Stimulated activated CD4-positive, alpha-beta T cell treated with anti-CD3 and anti-CD28 coated beads, TNF-alpha, amount 100 ng/mL, for 24 hours (primary cell): ENCODE measurements around the gene SPECC1L.
"Not testable (repeated sequence)": the region's sequence is repeated elsewhere in the genome, so short reads cannot be mapped to it uniquely, and the experiment has no call there.

Experiments used
- DNase-seq, 3 experiments: peaks; one replicate each; pipeline ENCODE4 v3.0.0-alpha.2; 2020; ENCODE audit warnings: low read depth in 3 of 3

Gene SPECC1L

GRCh38 chr22:24245584-24246561 is 24.8 kb upstream of the SPECC1L start:
- not testable (repeated sequence) for DNase-seq

DNA sequence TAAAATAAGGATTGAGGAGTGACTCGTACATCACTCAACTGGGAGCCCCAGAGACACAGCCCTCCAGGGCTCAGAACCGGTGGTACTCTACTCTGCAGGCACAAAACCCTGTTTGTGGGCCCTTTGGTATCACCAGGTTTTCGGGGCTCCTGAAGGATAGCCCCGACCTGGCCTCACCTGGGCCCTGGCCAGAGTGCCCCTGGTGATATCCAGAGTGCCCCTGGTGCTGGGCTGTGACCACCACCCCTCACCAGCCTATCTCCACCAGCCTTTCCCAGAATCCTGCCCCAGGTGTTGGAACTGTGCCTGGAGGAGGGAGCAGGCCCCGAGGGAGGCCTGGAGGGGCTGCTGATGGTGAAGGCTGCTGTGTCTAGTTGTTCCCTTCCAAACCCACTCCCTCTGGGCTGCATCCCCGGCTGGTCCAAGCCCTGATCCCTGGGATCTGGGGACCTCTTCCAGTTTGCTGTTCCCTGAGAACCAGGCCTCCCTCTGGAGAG is 23.6 kb upstream of the SPECC1L start:
- no peak for DNase-seq

DNA sequence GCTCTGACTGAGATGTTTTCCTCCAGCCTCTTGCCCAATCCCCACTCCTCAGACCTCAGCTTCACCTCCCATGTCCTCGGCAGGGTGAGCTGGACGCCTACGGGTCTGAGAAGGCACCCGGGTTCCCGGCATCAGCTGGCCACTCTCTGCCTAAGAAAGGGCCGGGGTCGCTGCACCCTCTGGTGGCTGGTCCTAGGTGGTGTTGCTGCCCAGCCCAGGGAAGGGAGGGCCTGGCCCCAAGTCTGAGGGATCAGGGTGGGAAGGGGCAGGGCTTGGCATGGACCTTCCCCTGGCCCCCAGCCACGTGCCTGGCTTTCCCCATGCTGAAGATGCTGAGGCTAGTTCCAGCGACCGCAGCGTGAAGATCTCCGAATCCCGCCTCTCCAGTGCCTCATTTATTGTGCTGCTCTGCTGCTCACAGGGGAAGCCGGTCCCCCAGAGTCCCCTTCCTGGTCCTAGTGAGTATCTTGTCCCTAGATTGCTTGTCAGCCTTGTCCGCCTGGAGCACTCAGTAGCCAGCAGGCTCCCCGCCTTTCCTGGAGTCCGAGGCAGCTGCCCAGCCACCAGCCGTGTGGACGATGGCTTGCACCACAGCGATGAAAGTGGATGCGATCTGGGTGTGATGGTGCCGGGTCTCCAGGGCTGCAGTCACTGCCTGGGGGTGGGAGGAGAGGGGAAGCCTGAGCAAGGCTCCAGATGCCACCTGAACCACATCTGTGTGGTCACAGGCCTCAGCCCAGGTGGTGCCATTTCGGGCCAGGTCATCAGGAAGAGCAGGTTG is 22.9 kb upstream of the SPECC1L start:
- DNase-seq = peak in 1 of 3 experiments; percentile 47

DNA sequence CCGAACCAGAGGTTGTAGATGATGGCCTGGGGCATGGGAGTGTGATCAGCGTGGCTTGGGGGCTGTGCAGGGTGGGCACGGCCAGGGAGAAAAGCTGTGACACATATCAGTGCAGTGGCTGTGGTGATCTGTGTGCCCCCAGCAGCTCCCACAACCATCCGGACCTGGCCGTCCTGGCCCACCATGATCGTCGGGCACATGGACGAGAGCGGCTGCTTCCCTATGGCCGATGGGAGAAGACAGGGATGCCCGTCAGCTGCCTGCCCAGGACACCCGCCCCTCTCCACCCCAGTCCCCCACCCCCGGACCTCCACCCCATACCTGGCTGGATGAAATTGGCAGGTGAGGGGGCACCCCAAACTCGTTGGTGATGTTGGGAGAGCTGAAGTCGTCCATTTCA is 22.0 kb upstream of the SPECC1L start:
- not testable (repeated sequence) for DNase-seq

DNA sequence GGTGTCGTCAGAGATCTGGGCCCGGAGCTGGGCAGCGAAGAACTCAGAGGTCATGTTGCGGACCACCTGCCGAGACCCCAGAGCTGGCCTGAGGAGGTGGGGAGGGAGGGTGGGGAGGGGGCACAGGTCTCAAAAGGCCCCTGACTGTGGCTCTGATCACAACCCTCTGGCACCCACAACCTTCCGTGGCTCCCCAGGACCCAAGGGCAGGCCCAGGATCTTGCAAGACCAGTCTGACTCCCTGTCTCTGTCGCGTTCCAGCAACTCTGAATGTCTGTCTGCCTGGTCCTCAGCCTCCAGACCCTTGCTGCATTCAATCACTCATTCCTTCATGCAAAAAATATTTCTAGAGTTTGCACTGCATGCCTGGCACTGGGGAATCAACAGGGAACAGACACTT is 21.2 kb upstream of the SPECC1L start:
- not testable (repeated sequence) for DNase-seq

- not testable (repeated sequence) for DNase-seq
Measured at GRCh38 chr22:24251286-24251685, 19.3 kb upstream of the SPECC1L start.

DNA sequence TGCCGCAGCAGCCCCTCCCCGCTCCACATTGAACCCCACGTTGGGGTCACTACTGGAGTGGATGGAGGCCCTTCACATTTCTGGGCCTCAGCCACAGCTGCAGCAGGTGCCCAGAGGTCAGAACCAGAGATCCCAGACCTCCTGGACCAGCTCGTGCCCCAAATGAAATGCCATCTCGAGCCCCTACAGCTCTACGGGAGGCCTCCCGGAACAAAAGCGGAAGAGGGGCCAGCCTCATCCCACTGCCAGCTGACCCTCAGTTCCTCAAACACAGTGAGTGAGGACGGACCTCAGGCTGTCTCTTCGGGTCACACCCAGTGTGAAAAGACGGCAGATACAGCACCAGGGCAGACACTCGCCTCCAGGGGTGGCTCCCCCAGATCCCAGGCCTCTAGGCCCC is 17.5 kb upstream of the SPECC1L start:
- DNase-seq = not testable (repeated sequence)

GRCh38 chr22:24256136-24256535 is 14.5 kb upstream of the SPECC1L start:
- not testable (repeated sequence) for DNase-seq

GRCh38 chr22:24256736-24257135 is 13.9 kb upstream of the SPECC1L start:
- not testable (repeated sequence) for DNase-seq

GRCh38 chr22:24259459-24259858 is 11.2 kb upstream of the SPECC1L start:
- DNase-seq = peak; percentile 31 to 68 (median 32)

- DNase-seq = not testable (repeated sequence)
Measured at GRCh38 chr22:24262185-24262749, 8.4 kb upstream of the SPECC1L start.

DNA sequence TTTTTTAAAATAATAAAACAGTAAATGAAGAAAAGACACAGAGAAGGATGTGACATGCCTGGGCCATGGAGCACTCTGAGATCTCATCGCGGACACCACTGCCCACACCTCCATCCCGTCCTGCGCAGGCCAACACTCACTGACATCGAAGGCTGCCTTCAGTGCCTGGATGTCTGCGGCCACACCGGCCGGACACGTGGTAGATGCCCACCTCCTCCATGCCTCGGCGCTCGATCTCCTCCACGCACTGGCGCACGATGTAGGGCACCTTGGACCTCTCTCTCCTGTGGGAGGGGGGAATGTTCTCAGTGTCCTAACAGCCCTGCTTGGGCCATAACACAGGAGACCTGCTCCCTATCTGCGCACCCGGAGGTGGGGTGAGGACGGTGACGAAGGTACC is 7.2 kb upstream of the SPECC1L start:
- not testable (repeated sequence) for DNase-seq

DNA sequence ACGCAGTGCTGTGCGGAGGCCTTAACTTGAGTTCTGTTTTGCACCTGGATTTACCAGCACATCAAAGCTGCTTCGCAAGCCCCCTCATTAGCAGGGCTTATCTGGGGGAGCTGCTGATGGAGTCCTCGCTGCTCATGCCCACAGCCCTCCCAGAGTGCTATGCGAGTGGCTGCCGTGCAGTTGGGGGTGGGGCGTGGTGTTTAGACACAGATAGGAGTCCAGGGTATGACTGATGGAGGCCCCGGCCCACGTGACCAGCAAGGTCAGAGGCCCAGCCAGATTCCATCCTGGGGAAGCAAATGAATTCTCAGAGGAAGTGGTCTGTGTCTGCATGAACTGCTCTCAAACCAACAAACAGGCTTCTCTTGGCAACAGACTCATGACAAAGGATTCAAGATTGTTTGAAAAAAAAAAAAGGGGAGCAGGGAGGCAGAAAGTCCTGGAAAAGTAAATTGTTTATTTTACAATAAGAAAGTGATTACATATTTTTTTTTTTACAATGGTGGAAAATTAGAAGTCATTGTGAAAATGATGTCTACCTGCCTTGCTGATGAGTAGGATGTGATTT is 6.2 kb upstream of the SPECC1L start:
- DNase-seq = not testable (repeated sequence)

GRCh38 chr22:24265734-24266133 is 4.9 kb upstream of the SPECC1L start:
- DNase-seq = no peak

- not testable (repeated sequence) for DNase-seq
Measured at GRCh38 chr22:24266495-24266894, 4.1 kb upstream of the SPECC1L start.

DNA sequence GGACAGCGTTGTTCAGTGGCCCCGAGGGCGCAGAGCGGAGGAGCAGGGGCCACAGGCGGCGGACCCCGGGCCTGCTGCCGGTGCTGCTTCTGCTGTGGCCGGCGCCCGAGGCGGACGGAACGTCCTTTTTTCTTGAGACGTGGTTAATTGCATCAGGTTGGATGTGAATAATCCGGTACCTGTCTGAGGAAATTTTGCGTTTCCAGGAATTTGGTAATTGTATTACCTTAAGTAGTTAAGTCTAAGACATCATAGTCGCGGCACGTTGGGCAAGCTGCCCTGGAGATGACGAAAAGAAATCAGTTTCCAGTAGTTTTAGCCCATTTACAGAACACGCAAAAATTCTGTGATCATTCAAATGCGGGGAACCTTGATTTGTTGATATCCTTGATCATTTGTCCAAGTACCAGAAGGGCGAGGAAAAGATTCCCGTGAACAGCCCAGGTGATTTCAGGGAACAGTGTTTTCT is 789 bp downstream of the SPECC1L start:
- no peak for DNase-seq

- not testable (repeated sequence) for DNase-seq
Measured at GRCh38 chr22:24273031-24273430, 2.4 kb downstream of the SPECC1L start.

DNA sequence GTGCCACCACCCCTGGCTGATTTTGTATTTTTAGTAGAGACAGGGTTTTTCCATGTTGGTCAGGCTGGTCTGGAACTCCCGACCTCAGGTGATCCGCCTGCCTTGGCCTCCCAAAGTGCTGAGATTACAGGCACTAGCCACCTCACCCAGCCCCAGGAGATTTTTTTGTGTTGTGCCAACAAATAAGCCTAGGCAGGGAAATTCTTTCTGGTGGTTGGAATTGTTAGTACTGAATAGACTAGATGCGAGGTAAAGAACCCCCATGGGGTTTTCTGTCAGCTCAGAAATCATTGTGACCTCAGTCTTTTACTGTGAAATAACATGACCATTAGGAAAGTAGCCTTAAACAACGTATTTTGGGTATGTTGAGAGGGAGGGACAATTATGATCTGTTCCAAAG is 3.3 kb downstream of the SPECC1L start:
- DNase-seq = not testable (repeated sequence)

- not testable (repeated sequence) for DNase-seq
Measured at GRCh38 chr22:24274696-24275405, 4.2 kb downstream of the SPECC1L start.

- not testable (repeated sequence) for DNase-seq
Measured at GRCh38 chr22:24280363-24280762, 9.7 kb downstream of the SPECC1L start.

GRCh38 chr22:24282401-24282800 is 11.8 kb downstream of the SPECC1L start:
- no peak for DNase-seq
